Gastrocnemius medialis (tissue), 4 donors: ENCODE measurements around the gene SKA1.

Experiments
- CTCF ChIP-seq, 5 experiments: fragments of 450-650 bp in 3 of 5; fragments of 200-600 bp in 2 of 5; sonication (generic) in 2 of 5; IDR thresholded peaks in 4 of 5; conservative IDR thresholded peaks in 1 of 5; 1 replicate in 4 of 5; 2 replicates in 1 of 5; pipeline ENCODE4 v1.5.1; 2016 to 2019; ENCODE audit warnings: antibody characterized with exemption in 5 of 5, mild to moderate bottlenecking in 3 of 5, moderate library complexity in 3 of 5
- POLR2A ChIP-seq, 2 donors: fragments of 450-650 bp; IDR thresholded peaks; one replicate each; pipeline ENCODE4 v1.6.1; 2017; ENCODE audit warnings: antibody characterized with exemption in 2 of 2, mild to moderate bottlenecking in 2 of 2, moderate library complexity in 2 of 2

DNA sequence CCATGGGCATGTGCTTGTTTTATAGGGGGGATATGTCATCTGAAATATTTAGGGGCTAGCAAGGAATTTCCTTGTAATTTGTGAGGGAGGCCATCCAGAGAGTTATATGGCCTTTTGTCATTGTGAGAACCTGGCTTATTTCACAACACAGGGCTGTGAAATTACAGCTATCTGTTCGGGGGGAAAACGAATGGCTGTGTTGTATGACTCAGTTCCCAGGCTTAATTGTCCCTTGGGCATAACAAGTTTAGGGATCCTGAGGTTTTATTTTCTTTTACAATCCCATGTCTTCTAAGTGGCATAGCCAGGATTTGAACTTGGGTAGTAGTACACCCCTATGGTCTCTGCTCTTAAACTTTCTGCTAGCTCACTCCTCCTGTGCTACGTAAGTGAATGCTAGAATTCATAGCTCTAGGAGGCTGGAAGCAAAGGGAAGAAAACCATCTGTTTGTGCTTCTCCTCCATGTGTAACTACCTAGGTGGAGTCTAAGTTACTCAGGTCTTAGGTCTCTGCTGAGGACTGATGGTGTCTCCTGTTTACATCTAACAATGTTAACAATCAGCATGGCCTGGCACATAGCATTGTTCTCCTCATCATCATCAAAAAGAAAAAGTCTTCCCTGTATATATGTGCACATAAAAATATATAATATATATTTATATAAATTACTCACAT, 53.8 kb downstream of the SKA1 start:
- TF ChIP-seq CTCF (IDR thresholded peaks at IDR 0.05 in 4 of 5, conservative IDR thresholded peaks at IDR 0.05 in 1 of 5) (no peak), POLR2A (IDR thresholded peaks at IDR 0.05) (no peak)
